ENCODE data around the gene STARD13.

DNA sequence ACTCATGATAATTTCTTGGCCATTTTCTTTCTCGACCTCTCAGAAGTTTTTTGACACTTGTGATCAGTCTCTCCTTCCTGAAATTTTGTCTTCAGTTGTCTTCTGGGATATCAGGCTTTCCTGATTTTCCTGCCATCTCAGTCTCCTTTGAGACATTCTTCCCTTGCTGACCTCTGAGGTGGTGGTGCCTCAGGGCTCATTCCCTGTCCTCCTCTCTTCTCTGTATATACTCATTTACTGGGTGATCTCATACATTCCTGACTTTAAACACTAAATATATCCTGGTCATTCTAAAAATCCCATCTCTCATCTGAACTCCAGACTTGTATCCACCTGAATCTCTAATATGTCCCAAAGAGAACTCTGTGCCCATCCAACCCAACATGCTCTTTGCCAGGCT, 31.3 kb upstream of the STARD13 start:
- TF ChIP-seq, protein P1, sequence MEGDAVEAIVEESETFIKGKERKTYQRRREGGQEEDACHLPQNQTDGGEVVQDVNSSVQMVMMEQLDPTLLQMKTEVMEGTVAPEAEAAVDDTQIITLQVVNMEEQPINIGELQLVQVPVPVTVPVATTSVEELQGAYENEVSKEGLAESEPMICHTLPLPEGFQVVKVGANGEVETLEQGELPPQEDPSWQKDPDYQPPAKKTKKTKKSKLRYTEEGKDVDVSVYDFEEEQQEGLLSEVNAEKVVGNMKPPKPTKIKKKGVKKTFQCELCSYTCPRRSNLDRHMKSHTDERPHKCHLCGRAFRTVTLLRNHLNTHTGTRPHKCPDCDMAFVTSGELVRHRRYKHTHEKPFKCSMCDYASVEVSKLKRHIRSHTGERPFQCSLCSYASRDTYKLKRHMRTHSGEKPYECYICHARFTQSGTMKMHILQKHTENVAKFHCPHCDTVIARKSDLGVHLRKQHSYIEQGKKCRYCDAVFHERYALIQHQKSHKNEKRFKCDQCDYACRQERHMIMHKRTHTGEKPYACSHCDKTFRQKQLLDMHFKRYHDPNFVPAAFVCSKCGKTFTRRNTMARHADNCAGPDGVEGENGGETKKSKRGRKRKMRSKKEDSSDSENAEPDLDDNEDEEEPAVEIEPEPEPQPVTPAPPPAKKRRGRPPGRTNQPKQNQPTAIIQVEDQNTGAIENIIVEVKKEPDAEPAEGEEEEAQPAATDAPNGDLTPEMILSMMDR (IDR thresholded peaks at IDR 0.05) = no peak
- TF ChIP-seq POLR2A (IDR thresholded peaks at IDR 0.05) = no peak
